Raji (cell line): ENCODE results near the gene DIAPH2.

Experiments used
- POLR2A ChIP-seq: IDR thresholded peaks from 2 replicates; pipeline ENCODE4 v1.6.1; 2011; ENCODE audit warnings: low read depth, low read length, control low read depth; ENCODE audit not compliant: insufficient read depth

DIAPH2 gene

GRCh38 chrX:96703816-96704215, 19.2 kb downstream of the DIAPH2 start:
- no peak for TF ChIP-seq POLR2A

GRCh38 chrX:96704629-96705028, 20.0 kb downstream of the DIAPH2 start:
- no peak for TF ChIP-seq POLR2A

GRCh38 chrX:96705905-96706304, 21.3 kb downstream of the DIAPH2 start:
- TF ChIP-seq POLR2A = no peak

- no peak for TF ChIP-seq POLR2A
Observed at GRCh38 chrX:96707804-96708203, 23.2 kb downstream of the DIAPH2 start.

GRCh38 chrX:96710031-96710430, 25.4 kb downstream of the DIAPH2 start:
- no peak for TF ChIP-seq POLR2A

- TF ChIP-seq POLR2A = no peak
Observed at GRCh38 chrX:96713303-96713702, 28.7 kb downstream of the DIAPH2 start.

- no peak for TF ChIP-seq POLR2A
Observed at GRCh38 chrX:96715481-96715880, 30.8 kb downstream of the DIAPH2 start.

- no peak for TF ChIP-seq POLR2A
Observed at GRCh38 chrX:96719161-96719875, 34.7 kb downstream of the DIAPH2 start.

- no peak for TF ChIP-seq POLR2A
Observed at GRCh38 chrX:96721354-96721753, 36.7 kb downstream of the DIAPH2 start.

- TF ChIP-seq POLR2A = no peak
Observed at GRCh38 chrX:96722781-96723180, 38.1 kb downstream of the DIAPH2 start.

- TF ChIP-seq POLR2A = no peak
Observed at GRCh38 chrX:96729053-96729452, 44.4 kb downstream of the DIAPH2 start.

GRCh38 chrX:96729868-96730643, 45.4 kb downstream of the DIAPH2 start:
- no peak for TF ChIP-seq POLR2A

GRCh38 chrX:96743367-96744073, 58.9 kb downstream of the DIAPH2 start:
- no peak for TF ChIP-seq POLR2A

GRCh38 chrX:96752781-96753180, 68.1 kb downstream of the DIAPH2 start:
- TF ChIP-seq POLR2A = no peak

GRCh38 chrX:96753230-96753629, 68.6 kb downstream of the DIAPH2 start:
- TF ChIP-seq POLR2A = no peak

- no peak for TF ChIP-seq POLR2A
Observed at GRCh38 chrX:96756491-96756890, 71.8 kb downstream of the DIAPH2 start.
